Activated T-helper 9 cell treated with anti-CD3 and anti-CD28 coated beads, Interleukin-2, amount 50 U/mL, for 16 hours (primary cell): ENCODE measurements around the gene ARID4B.
"Not testable (repeated sequence)": the region's sequence is repeated elsewhere in the genome, so short reads cannot be mapped to it uniquely, and the experiment has no call there.

Experiments used
- DNase-seq: peaks from one replicate; pipeline ENCODE4 v3.0.0-alpha.2; 2020; ENCODE audit warnings: low read depth

Gene ARID4B

GRCh38 chr1:235327559-235328270, at the start of gene ARID4B:
TSS of gene ARID4B (minus strand) at chr1:235328179. CDS start at chr1:235326919, 1,260 bp downstream.
- no peak for DNase-seq

- no peak for DNase-seq
These were observed 48.1 kb upstream of the ARID4B start for GRCh38 chr1:235375919-235376605.

- DNase-seq = no peak
These were observed 41.8 kb upstream of the ARID4B start for GRCh38 chr1:235369802-235370201.

- DNase-seq = no peak
These were observed 40.4 kb upstream of the ARID4B start for GRCh38 chr1:235368428-235368827.

GRCh38 chr1:235367000-235367908, 39.3 kb upstream of the ARID4B start, which contains the start of gene TBCE:
TSS of gene TBCE (plus strand) at chr1:235367427. CDS start at chr1:235380050, 12,623 bp downstream.
- DNase-seq = peak; percentile 77

- DNase-seq = no peak
These were observed 38.3 kb upstream of the ARID4B start for GRCh38 chr1:235366286-235366685.

GRCh38 chr1:235364189-235364588, 36.2 kb upstream of the ARID4B start:
- not testable (repeated sequence) for DNase-seq

- DNase-seq = no peak
These were observed 30.9 kb upstream of the ARID4B start for GRCh38 chr1:235358899-235359298.

GRCh38 chr1:235357485-235358373, 29.8 kb upstream of the ARID4B start:
- DNase-seq = no peak

- no peak for DNase-seq
These were observed 23.9 kb upstream of the ARID4B start for GRCh38 chr1:235351898-235352297.

- DNase-seq = no peak
These were observed 23.5 kb upstream of the ARID4B start for GRCh38 chr1:235351441-235351840.

- no peak for DNase-seq
These were observed 15.7 kb upstream of the ARID4B start for GRCh38 chr1:235343726-235344125.

- no peak for DNase-seq
These were observed 14.5 kb upstream of the ARID4B start for GRCh38 chr1:235342471-235342870.

GRCh38 chr1:235342039-235342438, 14.1 kb upstream of the ARID4B start:
- no peak for DNase-seq

GRCh38 chr1:235341334-235341733, 13.4 kb upstream of the ARID4B start:
- no peak for DNase-seq

GRCh38 chr1:235339746-235340145, 11.8 kb upstream of the ARID4B start:
- no peak for DNase-seq

GRCh38 chr1:235336903-235337302, 8.9 kb upstream of the ARID4B start:
- no peak for DNase-seq

GRCh38 chr1:235331401-235331800, 3.4 kb upstream of the ARID4B start:
- DNase-seq = no peak

- no peak for DNase-seq
These were observed 2.9 kb upstream of the ARID4B start for GRCh38 chr1:235330918-235331285.

GRCh38 chr1:235329139-235329902, 1.3 kb upstream of the ARID4B start:
- peak; percentile 36 for DNase-seq
